C4-2B (cell line): ENCODE measurements around the gene SH3BGRL2.
"Not testable (repeated sequence)": the region's sequence is repeated elsewhere in the genome, so short reads cannot be mapped to it uniquely, and the experiment has no call there.

Experiments used
- H3K27ac ChIP-seq: fragments of 450-650 bp; 2 replicates; pipeline ENCODE4 v1.5.1; 2017
- CTCF ChIP-seq: fragments of 450-650 bp; conservative IDR thresholded peaks from 2 replicates; pipeline ENCODE4 v1.5.1; 2017; ENCODE audit warnings: mild to moderate bottlenecking
- ZFX ChIP-seq: fragments of 450-650 bp; IDR thresholded peaks from 2 replicates; pipeline ENCODE4 v1.6.1; 2017

The SH3BGRL2 gene

GRCh38 chr6:79614326-79615305 is 16.5 kb upstream of the SH3BGRL2 start:
- TF ChIP-seq CTCF (no peak), ZFX (no peak)
- H3K27ac ChIP-seq, result no peak overlapping the region

- TF ChIP-seq ZFX (no peak), CTCF (no peak)
- H3K27ac ChIP-seq, result no peak overlapping the region
Observed at GRCh38 chr6:79617518-79617941, 13.6 kb upstream of the SH3BGRL2 start.

GRCh38 chr6:79618425-79618824 is 12.7 kb upstream of the SH3BGRL2 start:
- not testable (repeated sequence) for H3K27ac ChIP-seq

GRCh38 chr6:79621579-79621978 is 9.6 kb upstream of the SH3BGRL2 start:
- TF ChIP-seq ZFX, result no peak
- TF ChIP-seq CTCF, result no peak
- no peak overlapping the region for H3K27ac ChIP-seq

- no peak overlapping the region for H3K27ac ChIP-seq
- no peak for TF ChIP-seq ZFX
- TF ChIP-seq CTCF, result no peak
Observed at GRCh38 chr6:79622364-79622763, 8.8 kb upstream of the SH3BGRL2 start.

GRCh38 chr6:79623106-79623505 is 8.0 kb upstream of the SH3BGRL2 start:
- no peak for TF ChIP-seq CTCF
- TF ChIP-seq ZFX, result no peak

GRCh38 chr6:79625746-79626145 is 5.4 kb upstream of the SH3BGRL2 start:
- no peak for TF ChIP-seq CTCF

More at GRCh38 chr6:79623106-79623505, 8.0 kb upstream of the SH3BGRL2 start:
- H3K27ac ChIP-seq, result no peak overlapping the region

GRCh38 chr6:79626811-79627210 is 4.3 kb upstream of the SH3BGRL2 start:
- H3K27ac ChIP-seq, result no peak overlapping the region
- TF ChIP-seq CTCF (no peak), ZFX (no peak)

More at GRCh38 chr6:79625746-79626145, 5.4 kb upstream of the SH3BGRL2 start:
- H3K27ac ChIP-seq, result no peak overlapping the region
